CD1c-positive myeloid dendritic cell (primary cell): ENCODE results near the gene POLR3A.

Experiments
- DNase-seq: peaks from one replicate; pipeline ENCODE4 v3.0.0-alpha.2; 2016; ENCODE audit errors: extremely low spot score

The POLR3A gene

GRCh38 chr10:77978360-77978759 is 51.0 kb downstream of the POLR3A start:
- no peak for DNase-seq

GRCh38 chr10:77977934-77978333 is 51.4 kb downstream of the POLR3A start:
- DNase-seq = no peak

DNA sequence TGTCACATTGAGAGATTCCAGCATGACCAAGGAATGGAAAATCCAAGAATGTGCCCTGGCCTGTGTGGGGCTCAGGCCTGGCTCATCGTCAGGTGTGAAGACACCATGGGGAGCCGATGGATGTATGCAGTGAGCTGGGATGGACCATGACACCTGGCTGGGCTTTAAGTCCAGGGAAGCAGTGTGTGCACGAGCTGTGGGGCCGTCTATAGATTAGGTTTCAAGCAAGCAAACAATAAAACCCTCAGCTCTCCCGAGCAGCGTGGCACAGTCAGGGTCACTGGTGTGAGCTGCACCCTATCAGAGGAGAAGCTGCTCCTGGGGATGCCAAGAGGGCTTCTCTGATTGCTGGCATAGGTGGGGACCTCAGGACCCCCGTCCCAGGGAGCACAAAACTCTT is 52.3 kb downstream of the POLR3A start:
- no peak for DNase-seq

- no peak for DNase-seq
Observed at GRCh38 chr10:77975086-77975666, 54.1 kb downstream of the POLR3A start.

DNA sequence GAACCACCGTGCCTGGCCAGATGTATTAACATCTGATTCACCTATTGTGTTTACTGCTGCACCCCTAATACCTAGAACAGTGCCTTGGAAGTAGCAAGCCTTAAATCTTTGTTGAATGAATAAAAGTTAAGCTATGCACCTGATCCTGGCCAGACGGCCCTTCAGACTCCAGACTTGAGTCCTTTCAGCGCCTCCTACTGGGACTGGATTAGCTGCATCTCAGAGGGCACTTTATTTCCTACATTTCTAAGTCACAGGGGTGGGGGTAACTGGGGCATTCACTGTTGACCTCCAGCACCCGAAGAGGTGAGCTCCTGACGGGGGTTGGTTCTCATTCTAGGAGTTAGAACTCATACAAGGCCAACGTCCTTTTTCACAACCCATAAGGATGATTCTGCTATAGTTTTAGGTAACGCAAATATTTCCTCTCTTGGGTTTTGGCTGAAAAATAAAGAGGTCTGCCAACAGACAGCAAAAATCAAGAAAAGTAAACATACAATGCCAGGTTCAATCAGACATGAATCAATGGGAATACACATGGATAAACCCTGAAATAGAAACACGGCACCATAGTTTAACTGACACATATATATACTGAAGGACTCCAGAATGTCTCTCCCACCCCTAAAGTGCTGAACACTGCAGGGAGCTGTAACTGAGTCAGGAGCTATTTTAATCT is 54.8 kb downstream of the POLR3A start:
- DNase-seq = no peak

- no peak for DNase-seq
Observed at GRCh38 chr10:77973276-77973675, 56.0 kb downstream of the POLR3A start.

GRCh38 chr10:77972148-77972547 is 57.2 kb downstream of the POLR3A start:
- no peak for DNase-seq

DNA sequence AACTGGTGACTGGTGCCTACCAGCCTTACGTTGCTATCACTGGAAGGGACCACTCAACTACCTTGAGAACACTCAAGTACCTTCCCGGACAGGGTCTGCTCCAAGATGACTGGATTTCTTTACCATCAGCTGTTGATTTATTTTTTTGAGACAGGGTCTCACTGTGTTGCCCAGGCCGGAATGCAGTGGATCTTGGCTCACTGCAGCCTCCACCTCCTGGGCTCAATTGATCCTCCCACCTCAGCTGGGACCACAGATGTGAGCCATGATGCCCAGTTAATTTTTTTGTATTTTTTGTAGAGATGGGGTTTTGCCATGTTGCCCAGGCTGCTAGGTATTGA is 57.5 kb downstream of the POLR3A start:
- DNase-seq = no peak

GRCh38 chr10:77970869-77971803 is 58.2 kb downstream of the POLR3A start:
- DNase-seq = no peak

- DNase-seq = no peak
Observed at GRCh38 chr10:77969114-77969513, 60.2 kb downstream of the POLR3A start.

DNA sequence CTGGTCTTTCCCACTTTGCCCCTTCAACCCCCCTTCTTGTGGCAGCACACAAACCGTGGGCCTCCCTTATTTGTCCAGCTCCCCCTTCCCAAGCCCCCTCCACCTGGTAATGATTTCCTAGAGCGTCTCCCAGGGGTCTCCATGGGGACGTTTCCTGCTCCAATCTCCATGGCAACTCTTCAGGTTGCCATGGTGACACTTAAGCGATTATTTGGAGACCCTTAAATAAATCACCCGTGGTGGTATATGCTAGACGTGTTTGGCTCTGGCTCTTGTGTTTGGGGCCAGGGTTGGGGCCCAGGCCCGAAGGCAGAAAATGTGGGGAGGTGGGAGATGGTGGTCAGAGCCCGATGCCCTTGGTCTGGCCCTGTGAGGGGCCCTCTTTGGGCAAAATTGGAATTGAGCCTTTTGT is 61.7 kb downstream of the POLR3A start:
- DNase-seq = no peak

DNA sequence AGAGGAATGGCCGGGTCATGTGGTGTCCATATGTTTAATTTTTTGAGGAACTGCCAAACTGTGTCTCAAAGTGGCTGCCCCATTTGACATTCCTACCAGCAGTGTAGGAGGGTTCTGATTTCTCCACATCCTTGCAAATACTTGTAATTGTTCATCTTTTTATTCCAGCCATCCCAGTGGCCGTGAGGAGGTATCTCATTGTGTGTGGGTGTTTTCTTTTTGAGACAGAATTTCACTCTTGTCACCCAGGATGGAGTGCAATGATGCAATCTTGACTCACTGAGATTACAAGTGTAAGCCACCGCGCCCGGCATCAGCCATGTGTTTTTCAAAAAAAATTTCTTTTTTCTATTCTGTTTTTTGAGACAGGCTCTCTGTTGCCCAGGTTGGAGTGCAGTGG is 64.0 kb downstream of the POLR3A start:
- DNase-seq = no peak

- no peak for DNase-seq
Observed at GRCh38 chr10:77964811-77965210, 64.5 kb downstream of the POLR3A start.

- DNase-seq = no peak
Observed at GRCh38 chr10:77963901-77964300, 65.4 kb downstream of the POLR3A start.

GRCh38 chr10:77962350-77963146 is 66.8 kb downstream of the POLR3A start:
- no peak for DNase-seq

- DNase-seq = no peak
Observed at GRCh38 chr10:77961668-77962067, 67.6 kb downstream of the POLR3A start.

DNA sequence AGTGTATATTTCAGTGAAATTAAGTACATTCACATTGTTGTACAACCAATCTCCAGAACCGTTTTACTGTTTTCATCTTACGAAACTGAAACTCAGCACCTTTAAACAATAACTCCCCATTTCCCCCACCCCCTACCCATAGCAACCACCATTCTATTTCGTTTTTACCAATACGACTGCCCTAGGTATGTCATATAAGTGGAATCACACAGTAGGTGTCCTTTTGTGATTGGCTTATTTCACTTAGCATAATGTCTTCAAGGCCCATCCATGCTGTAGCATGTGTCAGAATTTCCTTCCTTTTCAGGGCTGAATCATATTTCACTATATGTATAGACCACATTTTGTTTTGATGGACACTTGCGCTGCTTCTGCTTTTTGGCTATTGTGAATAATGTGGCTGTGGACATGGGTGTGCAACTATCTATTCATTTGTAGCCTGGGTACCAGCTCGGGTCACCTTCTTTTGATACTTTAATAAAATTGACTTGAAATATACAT is 68.4 kb downstream of the POLR3A start:
- DNase-seq = no peak

- DNase-seq = no peak
Observed at GRCh38 chr10:77959887-77960455, 69.3 kb downstream of the POLR3A start.

DNA sequence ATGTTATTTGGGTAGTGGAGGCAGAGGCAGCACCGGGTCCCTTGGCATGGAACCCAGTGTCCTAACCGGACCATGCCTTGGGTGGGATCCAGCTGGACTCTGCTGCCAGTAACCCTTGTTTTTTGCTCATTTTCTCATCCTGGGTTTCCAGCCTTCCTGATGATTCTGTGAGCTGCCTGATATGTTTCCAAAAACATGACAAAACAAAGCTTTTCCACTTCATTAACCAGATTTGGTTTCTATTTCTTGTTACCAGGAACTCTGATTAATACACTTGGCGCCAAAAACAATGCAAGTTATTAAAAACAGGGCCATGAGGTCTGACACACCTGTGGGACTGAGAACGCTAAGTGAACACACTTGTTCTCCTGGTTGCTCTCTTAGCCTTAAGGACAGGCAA is 69.9 kb downstream of the POLR3A start:
- DNase-seq = no peak

DNA sequence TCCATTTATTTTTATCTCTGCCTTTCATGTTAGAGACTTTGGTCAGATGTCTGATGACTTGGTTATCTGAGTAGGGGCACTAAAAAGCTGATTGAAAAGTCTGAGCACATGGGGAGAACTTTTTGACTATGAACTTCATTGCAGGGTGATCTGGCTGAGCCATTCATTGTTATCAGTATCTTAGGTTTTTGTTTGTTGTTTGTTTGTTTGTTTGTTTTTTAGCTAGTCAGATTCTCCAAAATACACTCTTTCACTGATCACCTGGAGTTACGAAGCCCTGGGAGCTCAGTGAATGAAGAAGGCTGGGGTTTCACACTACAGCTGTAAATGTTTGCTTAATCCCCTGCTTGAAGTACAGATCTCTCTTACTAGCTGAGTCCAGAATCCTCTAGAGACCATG is 74.2 kb downstream of the POLR3A start:
- no peak for DNase-seq

DNA sequence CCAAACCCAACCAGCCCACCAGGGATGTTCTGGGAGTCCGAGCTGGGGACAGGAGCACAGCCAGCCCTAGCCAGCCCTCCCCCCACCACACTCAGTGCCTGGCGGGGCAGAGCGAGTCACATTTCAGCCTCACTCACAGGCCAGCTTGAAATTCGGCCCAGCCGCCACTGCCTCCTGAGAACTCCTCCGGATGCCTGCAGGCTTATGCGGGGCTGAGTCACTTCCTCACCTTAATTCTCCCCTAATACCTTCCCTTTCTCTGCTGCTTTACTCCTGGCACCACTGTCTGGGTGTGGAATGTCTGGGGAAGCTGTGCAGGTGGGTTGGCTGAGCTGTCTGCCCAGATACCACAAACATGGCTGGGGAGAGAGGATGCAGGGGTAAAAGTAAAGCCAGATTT is 80.1 kb downstream of the POLR3A start:
- DNase-seq = no peak

- DNase-seq = no peak
Observed at GRCh38 chr10:77946084-77946483, 83.2 kb downstream of the POLR3A start.
